Measurements from ENCODE around the gene FYTTD1.
"Not testable (repeated sequence)": the region's sequence is repeated elsewhere in the genome, so short reads cannot be mapped to it uniquely, and the experiment has no call there.

Gene FYTTD1, protein sequence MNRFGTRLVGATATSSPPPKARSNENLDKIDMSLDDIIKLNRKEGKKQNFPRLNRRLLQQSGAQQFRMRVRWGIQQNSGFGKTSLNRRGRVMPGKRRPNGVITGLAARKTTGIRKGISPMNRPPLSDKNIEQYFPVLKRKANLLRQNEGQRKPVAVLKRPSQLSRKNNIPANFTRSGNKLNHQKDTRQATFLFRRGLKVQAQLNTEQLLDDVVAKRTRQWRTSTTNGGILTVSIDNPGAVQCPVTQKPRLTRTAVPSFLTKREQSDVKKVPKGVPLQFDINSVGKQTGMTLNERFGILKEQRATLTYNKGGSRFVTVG

GRCh38 chr3:197749601-197750395 is at the start of gene FYTTD1:
TSS of gene FYTTD1 (plus strand) at chr3:197749883. CDS start at chr3:197749972, 89 bp downstream.
- peak; percentile 88 for DNase-seq

DNA sequence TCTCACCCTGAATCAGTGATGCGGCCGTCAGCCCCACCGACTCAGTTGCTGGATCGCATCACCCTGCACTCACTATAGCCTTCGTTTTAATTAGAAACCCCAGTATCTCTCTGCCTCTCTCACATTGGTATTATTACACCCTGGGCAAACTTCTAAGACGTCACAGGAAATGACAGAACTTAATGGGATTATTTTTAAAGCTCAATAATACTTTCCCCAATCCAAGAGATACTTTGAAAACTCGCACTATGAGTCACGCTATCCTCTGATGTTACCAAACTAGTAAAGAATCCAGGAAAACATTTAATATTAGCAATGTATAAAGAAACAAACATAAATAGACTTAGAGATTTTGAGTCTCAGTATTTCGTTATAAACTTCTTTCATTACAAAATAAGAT is 49.6 kb upstream of the FYTTD1 start:
- DNase-seq = no peak

GRCh38 chr3:197701841-197702240 is 47.8 kb upstream of the FYTTD1 start:
- no peak for DNase-seq

- no peak for DNase-seq
These were observed 43.0 kb upstream of the FYTTD1 start for GRCh38 chr3:197706658-197707057.

- no peak for DNase-seq
These were observed 40.5 kb upstream of the FYTTD1 start for GRCh38 chr3:197709135-197709534.

DNA sequence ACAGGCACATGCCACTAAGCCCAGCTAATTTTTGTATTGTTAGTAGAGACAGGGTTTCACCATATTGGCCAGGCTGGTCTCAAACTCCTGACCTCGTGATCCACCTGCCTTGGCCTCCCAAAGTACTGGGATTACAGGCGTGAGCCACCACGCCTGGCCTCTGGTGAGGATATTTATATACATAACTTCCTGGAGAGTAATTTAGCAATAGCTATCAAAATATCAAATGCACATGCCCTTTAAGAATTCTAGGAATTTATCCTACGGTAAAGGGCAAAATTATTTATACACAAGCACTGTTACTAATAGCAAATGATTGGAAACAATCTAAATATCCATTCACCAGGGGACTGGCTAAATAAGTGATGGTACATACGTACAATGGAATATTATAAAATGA is 38.7 kb upstream of the FYTTD1 start:
- not testable (repeated sequence) for DNase-seq

GRCh38 chr3:197711973-197712707 is 37.5 kb upstream of the FYTTD1 start:
- DNase-seq = peak; percentile 60

DNA sequence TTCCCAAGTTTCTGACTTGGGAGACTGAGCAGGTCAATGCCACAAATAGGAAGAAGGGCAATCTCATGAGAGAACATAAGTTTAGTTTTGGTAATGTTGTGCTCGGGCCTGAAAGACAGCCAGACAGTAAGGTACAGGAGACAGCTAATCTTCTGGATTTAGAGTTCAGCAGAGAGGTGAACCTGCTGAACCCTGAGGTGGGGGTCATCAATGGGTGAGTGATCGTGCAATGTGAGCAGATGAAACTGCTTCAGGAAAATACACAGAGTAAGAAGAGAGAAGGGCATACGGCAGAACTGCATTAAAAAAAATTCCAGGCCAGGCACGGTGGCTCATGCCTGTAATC is 36.2 kb upstream of the FYTTD1 start:
- no peak for DNase-seq

DNA sequence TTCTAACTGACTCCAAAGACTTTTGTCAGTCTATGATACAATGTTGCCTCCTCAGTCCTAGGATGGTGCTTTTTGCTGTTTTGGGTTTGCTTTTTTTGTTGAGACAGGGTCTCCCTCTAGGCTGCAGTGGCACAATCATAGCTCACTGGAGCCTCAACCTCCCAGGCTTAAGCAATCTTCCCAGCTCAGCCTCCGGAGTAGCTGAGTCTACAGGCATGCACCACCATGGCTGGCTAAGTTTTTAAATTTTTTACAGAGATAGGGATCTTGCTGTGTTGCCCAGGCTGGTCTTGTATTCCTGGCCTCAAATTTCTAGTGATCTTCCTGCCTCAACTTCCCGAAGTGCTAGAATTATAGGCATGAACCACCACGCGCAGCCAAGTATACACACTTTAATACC is 35.4 kb upstream of the FYTTD1 start:
- no peak for DNase-seq

DNA sequence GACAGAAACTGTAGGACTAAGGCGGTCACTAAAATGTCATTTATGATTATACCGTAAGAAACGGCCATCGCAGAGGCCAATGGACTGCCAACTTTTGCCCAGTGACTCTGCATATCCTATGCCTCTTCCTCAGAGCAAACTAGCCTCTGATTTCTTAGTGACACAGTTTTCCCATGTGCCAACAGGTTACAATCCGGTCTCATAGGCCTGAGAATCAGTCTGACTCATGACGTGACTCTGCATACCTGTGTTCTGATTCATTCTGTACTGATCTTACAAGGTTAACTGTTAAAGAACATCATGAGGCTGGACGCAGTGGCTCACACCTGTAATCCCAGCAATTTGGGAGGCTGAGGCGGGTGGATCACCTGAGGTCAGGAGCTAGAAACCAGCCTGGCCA is 30.8 kb upstream of the FYTTD1 start:
- no peak for DNase-seq

DNA sequence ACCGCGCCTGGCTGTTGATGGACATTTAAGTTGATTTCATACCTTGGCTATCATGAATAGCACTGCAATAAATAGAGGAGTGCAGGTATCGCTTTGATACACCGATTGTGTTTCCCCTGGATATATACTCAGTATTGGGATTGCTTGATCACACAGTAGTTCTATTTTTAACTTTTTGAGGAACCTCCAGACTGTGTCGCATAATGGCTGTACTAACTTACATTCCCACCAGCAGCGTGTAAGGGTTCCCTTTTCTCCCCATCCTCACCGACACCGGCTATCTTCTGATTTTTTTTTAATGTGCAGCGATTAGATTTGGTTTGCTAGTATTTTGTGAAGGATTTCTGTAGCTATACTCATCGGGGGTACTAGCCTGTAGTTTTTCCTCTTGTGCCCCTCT is 29.0 kb upstream of the FYTTD1 start:
- DNase-seq = no peak

GRCh38 chr3:197722734-197723133 is 26.9 kb upstream of the FYTTD1 start:
- no peak for DNase-seq

GRCh38 chr3:197727878-197728277 is 21.8 kb upstream of the FYTTD1 start:
- DNase-seq = not testable (repeated sequence)

GRCh38 chr3:197728487-197728886 is 21.2 kb upstream of the FYTTD1 start:
- DNase-seq = no peak

DNA sequence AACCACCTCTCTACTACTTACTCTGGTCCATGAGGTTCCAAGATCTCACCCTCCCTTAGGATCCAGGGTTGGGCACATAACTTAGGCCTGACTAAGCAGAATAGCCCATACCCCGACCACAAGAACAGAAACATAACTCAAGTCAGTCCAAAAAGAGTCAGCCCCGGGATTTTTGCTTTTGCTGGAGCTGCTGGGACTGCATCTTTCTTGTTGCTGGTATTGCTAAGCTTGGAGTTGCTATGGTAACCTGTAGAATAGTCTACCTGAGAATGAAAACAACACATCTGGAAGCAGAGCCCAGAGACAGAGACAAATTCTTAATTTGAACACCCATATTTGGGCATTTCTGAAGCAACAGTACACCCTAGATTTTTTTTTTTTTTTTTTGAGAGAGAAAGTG is 19.5 kb upstream of the FYTTD1 start:
- peak; percentile 88 for DNase-seq

DNA sequence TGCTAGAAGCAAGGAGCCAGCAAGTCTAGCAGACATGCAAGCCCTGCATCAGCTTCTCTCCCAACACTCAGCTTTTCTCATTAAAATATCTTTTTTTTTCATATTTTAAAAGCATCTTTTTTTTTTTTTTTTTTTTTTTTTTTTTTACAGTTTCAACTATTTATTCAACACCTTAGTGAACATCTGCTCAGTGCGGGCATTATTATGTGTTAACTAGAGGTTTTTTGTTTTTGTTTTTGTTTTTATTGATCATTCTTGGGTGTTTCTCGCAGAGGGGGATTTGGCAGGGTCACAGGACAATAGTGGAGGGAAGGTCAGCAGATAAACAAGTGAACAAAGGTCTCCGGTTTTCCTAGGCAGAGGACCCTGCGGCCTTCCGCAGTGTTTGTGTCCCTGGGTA is 18.9 kb upstream of the FYTTD1 start:
- DNase-seq = peak; percentile 58

- DNase-seq = not testable (repeated sequence)
These were observed 18.2 kb upstream of the FYTTD1 start for GRCh38 chr3:197731483-197731882.

DNA sequence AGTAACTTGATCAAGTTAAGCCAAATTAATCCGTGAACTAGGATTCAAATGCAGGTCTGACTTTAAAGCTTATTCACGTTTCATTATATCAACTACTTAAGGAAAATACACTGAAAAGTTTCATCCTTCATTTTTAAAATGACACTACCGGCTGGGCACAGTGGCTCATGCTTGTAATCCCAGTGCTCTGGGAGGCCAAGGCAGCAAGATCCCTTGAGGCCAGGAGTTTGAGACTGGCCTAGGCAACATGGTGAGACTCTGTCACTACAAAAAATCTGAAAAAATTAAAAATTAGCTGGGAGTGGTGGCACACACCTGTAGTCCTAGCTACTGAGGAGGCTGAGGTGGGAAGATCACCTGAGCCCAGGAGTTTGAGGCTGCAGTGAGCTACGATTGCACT is 16.6 kb upstream of the FYTTD1 start:
- no peak for DNase-seq

- DNase-seq = no peak
These were observed 14.9 kb upstream of the FYTTD1 start for GRCh38 chr3:197734667-197735318.

GRCh38 chr3:197736010-197736490 is 13.6 kb upstream of the FYTTD1 start:
- DNase-seq = peak; percentile 25

GRCh38 chr3:197736491-197737318 is 13.0 kb upstream of the FYTTD1 start, which contains the start of gene RUBCN:
TSS of gene RUBCN (minus strand) at chr3:197736904. CDS start at chr3:197736719, 185 bp downstream.
- DNase-seq = peak; percentile 98

- DNase-seq = no peak
These were observed 12.4 kb upstream of the FYTTD1 start for GRCh38 chr3:197737319-197737649.
